Neuron (in vitro differentiated cells): ENCODE measurements around the gene POP5.

ENCODE experiments used
- H2AFZ ChIP-seq: one replicate; pipeline ENCODE4 v1.6.1; 2013; ENCODE audit warnings: low read depth, mild to moderate bottlenecking, inconsistent platforms, low read length, moderate library complexity
- H3K27me3 ChIP-seq: one replicate; pipeline ENCODE4 v1.6.1; 2013; ENCODE audit warnings: low read length; ENCODE audit not compliant: insufficient read depth
- H3K36me3 ChIP-seq: one replicate; pipeline ENCODE4 v1.6.1; 2013; ENCODE audit warnings: low read length; ENCODE audit not compliant: insufficient read depth
- H3K4me1 ChIP-seq: one replicate; pipeline ENCODE4 v1.6.1; 2013; ENCODE audit warnings: low read length; ENCODE audit not compliant: insufficient read depth
- H3K4me3 ChIP-seq: 2 replicates; pipeline ENCODE4 v1.5.1; 2013; ENCODE audit warnings: mild to moderate bottlenecking, low read length, moderate library complexity
- H3K9me3 ChIP-seq: one replicate; pipeline ENCODE4 v1.6.1; 2013; ENCODE audit warnings: low read length

Gene POP5

DNA sequence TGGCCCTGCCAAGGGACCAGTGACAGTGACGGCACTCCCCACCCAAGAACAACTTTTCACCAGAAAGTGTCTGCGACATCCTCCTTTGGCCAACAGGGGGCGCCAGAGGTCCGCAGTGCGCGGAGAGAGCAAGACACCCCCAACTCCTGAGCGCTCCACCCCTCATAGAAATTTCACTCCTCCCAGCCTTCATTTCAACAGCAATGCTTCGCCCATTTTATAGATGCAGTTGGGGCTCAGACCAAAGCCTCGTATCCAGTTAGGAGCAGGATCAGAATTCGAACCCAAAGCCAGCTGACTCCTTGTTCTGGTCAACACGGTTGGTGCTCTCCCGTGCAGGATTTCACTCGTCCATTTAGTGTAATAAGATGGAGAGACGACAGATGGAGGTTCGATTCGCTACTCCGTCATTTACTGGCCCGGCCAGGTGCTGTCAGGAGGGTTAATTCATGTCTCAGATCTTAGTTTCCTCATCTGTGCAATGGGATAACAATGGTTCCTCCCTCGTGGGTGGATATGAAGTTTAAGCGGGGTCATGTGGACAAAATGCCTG lies 2.4 kb upstream of the POP5 start:
- Histone ChIP-seq H2AFZ (no peak overlapping the region), H3K4me3 (no peak overlapping the region), H3K4me1 (peaks cover 19% of the 10 kb centered on the region), H3K27me3 (peaks cover 22% of the 10 kb centered on the region), H3K36me3 (peaks cover 12% of the 10 kb centered on the region), H3K9me3 (no peaks in the 10 kb centered on the region)

DNA sequence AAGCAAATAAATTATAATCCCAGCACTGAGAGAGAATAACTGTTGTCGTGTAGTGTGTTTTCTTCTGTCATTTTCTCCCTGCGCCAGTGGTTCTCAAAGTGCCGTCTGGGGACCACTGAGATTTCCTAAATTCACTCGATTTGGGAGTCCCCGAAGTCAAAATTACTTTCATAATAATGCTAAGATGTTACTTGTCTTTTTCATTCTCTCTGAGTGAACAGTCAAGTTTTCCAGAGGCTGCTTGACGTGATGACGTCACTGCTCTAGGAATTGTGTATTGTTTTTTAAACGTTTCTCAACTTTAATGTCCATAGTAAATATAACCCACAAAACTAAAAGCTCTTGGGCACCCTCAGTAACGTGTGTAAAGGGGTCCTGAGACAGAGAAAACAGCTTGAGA lies 796 bp upstream of the POP5 start:
- Histone ChIP-seq H3K9me3 (no peaks in the 10 kb centered on the region), H3K4me3 (peak overlapping the region; percentile 65), H3K36me3 (peaks cover 22% of the 10 kb centered on the region), H2AFZ (peak overlapping the region; percentile 60), H3K4me1 (peaks cover 19% of the 10 kb centered on the region), H3K27me3 (peaks cover 22% of the 10 kb centered on the region)

DNA sequence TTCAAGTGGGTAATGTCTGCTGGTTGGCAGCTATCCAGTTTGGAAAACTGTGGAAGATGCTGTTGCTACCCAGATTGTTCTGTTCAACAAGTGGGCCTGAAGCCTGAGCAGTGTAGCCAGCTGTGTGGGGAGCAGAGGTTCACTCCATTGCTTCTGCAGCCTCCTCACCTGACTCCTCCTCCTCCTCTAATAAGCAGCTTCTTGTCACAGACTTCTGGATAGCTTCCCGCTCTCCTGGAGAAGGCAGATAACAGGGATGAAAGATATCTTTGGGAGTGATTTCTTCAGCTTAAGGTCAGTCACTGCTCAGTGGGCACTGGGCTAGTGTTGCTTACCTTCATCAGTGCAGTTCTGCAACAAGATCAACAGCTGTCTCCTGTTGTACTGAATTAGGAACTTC lies 2.0 kb downstream of the POP5 start:
- peaks cover 5% of the 10 kb centered on the region for H3K27me3 ChIP-seq
- no peaks in the 10 kb centered on the region for H3K9me3 ChIP-seq
- no peak overlapping the region for H3K4me3 ChIP-seq
- H3K4me1 ChIP-seq: peaks cover 15% of the 10 kb centered on the region
- H3K36me3 ChIP-seq: peaks cover 44% of the 10 kb centered on the region
- H2AFZ ChIP-seq: no peak overlapping the region

DNA sequence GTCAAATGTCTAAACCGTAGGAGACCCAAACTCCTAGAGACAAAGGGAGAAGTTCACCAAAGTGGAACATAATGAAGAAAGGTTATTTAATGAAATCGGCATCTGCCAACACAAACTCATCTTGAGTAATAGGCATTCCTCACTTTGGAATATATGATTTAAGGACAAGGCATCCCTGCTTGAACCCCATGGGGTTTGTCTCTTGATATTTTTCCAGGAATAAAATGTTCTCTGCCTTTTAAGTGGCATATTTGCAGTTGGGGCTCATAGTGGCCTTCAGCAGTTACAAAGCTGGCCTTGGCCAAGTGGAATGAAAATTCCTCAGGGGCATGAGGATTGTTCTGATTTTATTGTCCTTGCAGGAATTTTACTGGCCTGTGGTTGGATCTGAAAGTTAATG lies 7.1 kb downstream of the POP5 start:
- peaks cover 79% of the 10 kb centered on the region for H3K36me3 ChIP-seq

DNA sequence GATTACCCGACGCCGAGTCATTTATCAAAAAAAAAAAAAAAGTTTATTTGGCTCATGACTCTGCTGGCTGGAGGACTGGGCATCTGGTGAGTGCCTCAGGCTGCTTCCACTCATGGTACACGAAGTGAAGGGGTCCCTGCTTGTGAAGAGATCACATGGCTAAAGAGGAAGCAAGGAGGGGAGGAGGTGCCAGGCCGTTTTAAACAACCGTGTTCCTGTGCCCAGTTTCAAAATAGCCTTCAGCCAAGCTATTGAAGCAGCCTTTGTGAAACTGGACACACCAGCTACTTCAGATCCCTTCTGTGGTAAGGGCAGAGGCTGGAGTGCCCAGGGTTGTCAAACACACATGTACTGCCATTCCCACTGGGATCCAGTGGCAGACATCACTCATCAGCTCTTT lies 7.6 kb downstream of the POP5 start:
- Histone ChIP-seq H3K4me3 (no peak overlapping the region), H2AFZ (no peak overlapping the region), H3K27me3 (no peaks in the 10 kb centered on the region), H3K9me3 (no peaks in the 10 kb centered on the region), H3K36me3 (peaks cover 80% of the 10 kb centered on the region), H3K4me1 (no peaks in the 10 kb centered on the region)

More for the DNA sequence above, 7.1 kb downstream of the POP5 start:
- no peak overlapping the region for H2AFZ ChIP-seq
- H3K9me3 ChIP-seq: no peaks in the 10 kb centered on the region
- H3K27me3 ChIP-seq: no peaks in the 10 kb centered on the region
- H3K4me3 ChIP-seq: no peak overlapping the region
- no peaks in the 10 kb centered on the region for H3K4me1 ChIP-seq

- no peaks in the 10 kb centered on the region for H3K27me3 ChIP-seq
- no peaks in the 10 kb centered on the region for H3K4me1 ChIP-seq
- peaks cover 82% of the 10 kb centered on the region for H3K36me3 ChIP-seq
- no peak overlapping the region for H2AFZ ChIP-seq
- H3K4me3 ChIP-seq: no peak overlapping the region
- no peaks in the 10 kb centered on the region for H3K9me3 ChIP-seq
Observed at GRCh38 chr12:120571299-120571698, 9.9 kb downstream of the POP5 start.

GRCh38 chr12:120563495-120563894 lies 17.7 kb downstream of the POP5 start:
- H3K4me1 ChIP-seq: no peaks in the 10 kb centered on the region
- H2AFZ ChIP-seq: no peak overlapping the region
- H3K4me3 ChIP-seq: no peak overlapping the region
- H3K36me3 ChIP-seq: peaks cover 80% of the 10 kb centered on the region
- no peaks in the 10 kb centered on the region for H3K9me3 ChIP-seq
- no peaks in the 10 kb centered on the region for H3K27me3 ChIP-seq

DNA sequence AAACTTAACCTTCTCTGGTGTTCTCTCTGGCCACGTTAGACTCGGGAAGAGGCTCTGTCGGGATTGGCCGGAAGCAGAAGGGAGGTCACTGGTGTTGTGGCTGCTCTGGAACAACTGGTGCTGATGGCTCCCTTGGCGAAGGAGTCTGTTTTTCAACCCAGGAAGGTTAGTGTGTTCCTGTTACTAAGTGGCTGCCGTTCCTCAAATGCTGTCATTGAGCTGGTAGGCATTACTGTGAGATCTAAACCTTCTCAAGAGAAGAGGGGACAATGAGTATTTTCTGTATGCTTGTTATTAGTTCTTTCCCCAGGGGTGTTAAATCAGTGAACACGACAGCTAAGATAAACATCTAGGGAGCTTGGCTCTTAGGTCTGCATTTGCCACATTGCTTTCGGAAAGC lies 18.3 kb downstream of the POP5 start:
- Histone ChIP-seq H3K4me3 (no peak overlapping the region), H3K4me1 (no peaks in the 10 kb centered on the region), H3K36me3 (peaks cover 77% of the 10 kb centered on the region)

GRCh38 chr12:120557589-120557988 lies 23.6 kb downstream of the POP5 start:
- Histone ChIP-seq H3K27me3 (no peaks in the 10 kb centered on the region), H3K4me1 (no peaks in the 10 kb centered on the region), H3K36me3 (peaks cover 65% of the 10 kb centered on the region), H3K9me3 (no peaks in the 10 kb centered on the region), H3K4me3 (no peak overlapping the region), H2AFZ (no peak overlapping the region)

More for the DNA sequence above, 18.3 kb downstream of the POP5 start:
- H3K27me3 ChIP-seq: no peaks in the 10 kb centered on the region
- H3K9me3 ChIP-seq: no peaks in the 10 kb centered on the region
- H2AFZ ChIP-seq: no peak overlapping the region

DNA sequence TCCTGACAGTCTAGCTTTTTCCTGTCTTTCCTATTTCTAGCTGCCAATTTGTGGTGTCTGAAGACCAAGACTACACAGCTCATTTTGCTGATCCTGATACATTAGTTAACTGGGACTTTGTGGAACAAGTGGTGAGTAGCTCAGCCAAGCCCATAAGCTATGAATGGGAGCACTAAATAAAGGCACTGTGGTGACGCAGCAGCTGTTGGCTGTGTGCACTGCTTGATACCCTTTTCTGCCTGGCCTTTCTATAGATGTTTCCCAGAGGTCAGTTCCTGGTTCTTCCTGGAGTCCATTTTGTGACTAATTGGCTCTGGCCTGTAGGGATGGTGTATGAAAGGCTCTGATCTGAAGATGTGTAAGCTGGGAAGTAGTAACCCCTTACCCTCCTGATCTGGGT lies 26.5 kb downstream of the POP5 start:
- Histone ChIP-seq H3K4me1 (no peaks in the 10 kb centered on the region), H3K36me3 (peaks cover 57% of the 10 kb centered on the region), H3K9me3 (no peaks in the 10 kb centered on the region), H3K27me3 (no peaks in the 10 kb centered on the region), H2AFZ (no peak overlapping the region), H3K4me3 (no peak overlapping the region)

DNA sequence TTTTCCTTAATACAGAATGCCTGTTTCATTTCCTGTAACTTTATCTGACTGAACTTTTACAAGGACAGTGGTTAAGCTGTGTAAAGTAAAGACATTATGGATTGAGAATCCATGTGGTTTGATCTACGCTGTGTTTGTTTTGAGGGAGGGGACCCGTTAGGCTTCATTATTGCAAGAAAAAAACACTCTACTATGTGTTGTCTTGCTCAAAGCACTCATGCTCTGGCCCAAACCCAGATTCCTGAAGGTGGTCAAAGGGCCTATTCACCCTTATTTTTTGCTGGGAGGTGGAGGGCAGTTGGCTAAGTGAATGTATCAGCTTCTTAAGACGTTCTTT lies 35.2 kb downstream of the POP5 start:
- Histone ChIP-seq H3K36me3 (peaks cover 52% of the 10 kb centered on the region), H3K4me1 (no peaks in the 10 kb centered on the region)

GRCh38 chr12:120544691-120545090 lies 36.5 kb downstream of the POP5 start:
- Histone ChIP-seq H3K4me3 (no peak overlapping the region), H3K27me3 (no peaks in the 10 kb centered on the region), H3K9me3 (peaks cover 3% of the 10 kb centered on the region), H2AFZ (no peak overlapping the region), H3K36me3 (peaks cover 51% of the 10 kb centered on the region), H3K4me1 (no peaks in the 10 kb centered on the region)

More for the DNA sequence above, 35.2 kb downstream of the POP5 start:
- H3K9me3 ChIP-seq: no peaks in the 10 kb centered on the region
- no peaks in the 10 kb centered on the region for H3K27me3 ChIP-seq
- no peak overlapping the region for H2AFZ ChIP-seq
- no peak overlapping the region for H3K4me3 ChIP-seq

GRCh38 chr12:120542166-120542565 lies 39.0 kb downstream of the POP5 start:
- no peaks in the 10 kb centered on the region for H3K27me3 ChIP-seq
- no peaks in the 10 kb centered on the region for H3K4me1 ChIP-seq
- H3K36me3 ChIP-seq: peaks cover 44% of the 10 kb centered on the region
- peaks cover 3% of the 10 kb centered on the region for H3K9me3 ChIP-seq
- no peak overlapping the region for H3K4me3 ChIP-seq
- H2AFZ ChIP-seq: no peak overlapping the region

- H3K4me1 ChIP-seq: peaks cover 12% of the 10 kb centered on the region
- peaks cover 43% of the 10 kb centered on the region for H3K36me3 ChIP-seq
- no peak overlapping the region for H3K4me3 ChIP-seq
- no peaks in the 10 kb centered on the region for H3K27me3 ChIP-seq
- H3K9me3 ChIP-seq: peaks cover 3% of the 10 kb centered on the region
- no peak overlapping the region for H2AFZ ChIP-seq
Observed at GRCh38 chr12:120540445-120540844, 40.8 kb downstream of the POP5 start.
